Neuronal stem cell (in vitro differentiated cells): ENCODE measurements around the gene MRPL1.

Experiments used
- DNase-seq: peaks from one replicate; pipeline ENCODE4 v3.0.0-alpha.2; 2013; ENCODE audit warnings: low spot score
- H2AFZ ChIP-seq: one replicate; pipeline ENCODE4 v1.6.1; 2013; ENCODE audit warnings: mild to moderate bottlenecking, low read length, inconsistent platforms
- H2AK5ac ChIP-seq: 2 replicates; pipeline ENCODE4 v1.6.1; 2013; ENCODE audit warnings: low read depth, mild to moderate bottlenecking, inconsistent platforms, low read length, moderate library complexity, mixed read lengths
- H2BK120ac ChIP-seq: 2 replicates; pipeline ENCODE4 v1.6.1; 2013; ENCODE audit warnings: low read depth, mild to moderate bottlenecking, inconsistent platforms, low read length, moderate library complexity, mixed read lengths
- H2BK12ac ChIP-seq: one replicate; pipeline ENCODE4 v1.6.1; 2013; ENCODE audit warnings: low read length, inconsistent platforms
- H2BK15ac ChIP-seq: 2 replicates; pipeline ENCODE4 v1.6.1; 2013; ENCODE audit warnings: mild to moderate bottlenecking, low read length, inconsistent platforms, mixed read lengths
- H2BK5ac ChIP-seq: one replicate; pipeline ENCODE4 v1.6.1; 2013; ENCODE audit warnings: inconsistent platforms, mild to moderate bottlenecking, low read length, moderate library complexity
- H3K14ac ChIP-seq: one replicate; pipeline ENCODE4 v1.6.1; 2013; ENCODE audit warnings: low read length, inconsistent platforms
- H3K18ac ChIP-seq: 2 replicates; pipeline ENCODE4 v1.6.1; 2013; ENCODE audit warnings: low read length, inconsistent platforms
- H3K23ac ChIP-seq: 2 replicates; pipeline ENCODE4 v1.6.1; 2013; ENCODE audit warnings: low read depth, mild to moderate bottlenecking, mixed read lengths, low read length, inconsistent platforms; ENCODE audit not compliant: poor library complexity
- H3K27ac ChIP-seq: replicated peaks from 3 replicates; pipeline ENCODE4 v1.5.1; 2013; ENCODE audit warnings: low read length, inconsistent platforms
- H3K27me3 ChIP-seq, 3 experiments: 2 replicates each; pipeline ENCODE4 v1.6.1; 2013; ENCODE audit warnings: low read length in 3 of 3, mild to moderate bottlenecking in 2 of 3, inconsistent platforms in 1 of 3, low read depth in 1 of 3, mixed read lengths in 1 of 3, moderate library complexity in 1 of 3; ENCODE audit not compliant: control insufficient read depth in 3 of 3, insufficient read depth in 3 of 3
- H3K36me3 ChIP-seq, 2 donors: replicated peaks in 1 of 2; 2 replicates each; pipeline ENCODE4 v1.6.1; 2013; ENCODE audit warnings: low read length in 2 of 2; ENCODE audit not compliant: control insufficient read depth in 2 of 2, insufficient read depth in 2 of 2
- H3K4ac ChIP-seq: 2 replicates; pipeline ENCODE4 v1.6.1; 2013; ENCODE audit warnings: inconsistent platforms, mild to moderate bottlenecking, low read length, moderate library complexity
- H3K4me1 ChIP-seq, 2 donors: 1 replicate in 1 of 2; 2 replicates in 1 of 2; pipeline ENCODE4 v1.6.1; 2013; ENCODE audit warnings: low read length in 2 of 2, low read depth in 1 of 2; ENCODE audit not compliant: control insufficient read depth in 2 of 2, insufficient read depth in 1 of 2
- H3K4me2 ChIP-seq: one replicate; pipeline ENCODE4 v1.6.1; 2013; ENCODE audit warnings: mild to moderate bottlenecking, low read length, inconsistent platforms; ENCODE audit not compliant: insufficient read depth, poor library complexity, severe bottlenecking
- H3K4me3 ChIP-seq, 2 donors: 2 replicates each; pipeline ENCODE4 v1.5.1; 2013; ENCODE audit warnings: low read length in 2 of 2, mild to moderate bottlenecking in 2 of 2, inconsistent platforms in 1 of 2, moderate library complexity in 1 of 2
- H3K79me1 ChIP-seq: one replicate; pipeline ENCODE4 v1.6.1; 2013; ENCODE audit warnings: low read depth, mild to moderate bottlenecking, inconsistent platforms, low read length, moderate library complexity
- H3K9ac ChIP-seq: one replicate; pipeline ENCODE4 v1.6.1; 2013; ENCODE audit warnings: mild to moderate bottlenecking, low read depth, low read length, inconsistent platforms; ENCODE audit not compliant: poor library complexity
- H3K9me3 ChIP-seq, 2 donors: replicated peaks in 1 of 2; 2 replicates each; pipeline versions ENCODE3 to v1.6.1; 2013; ENCODE audit warnings: low read length in 2 of 2, mild to moderate bottlenecking in 2 of 2, inconsistent platforms in 1 of 2, low read depth in 1 of 2, mixed read lengths in 1 of 2, moderate library complexity in 1 of 2; ENCODE audit not compliant: control insufficient read depth in 2 of 2, insufficient read depth in 1 of 2
- H4K8ac ChIP-seq: one replicate; pipeline ENCODE4 v1.6.1; 2013; ENCODE audit warnings: low read depth, mild to moderate bottlenecking, inconsistent platforms, low read length, moderate library complexity
- H4K91ac ChIP-seq: one replicate; pipeline ENCODE4 v1.6.1; 2013; ENCODE audit warnings: low read length, low read depth, mild to moderate bottlenecking, inconsistent platforms; ENCODE audit not compliant: poor library complexity
- WGBS, 2 donors: extraction: QIAGEN DNeasy Blood & Tissue Kit; methylation state at CpG; one replicate each; pipeline ENCODE4 v1.1.7; 2013; ENCODE audit warnings: missing lambda C conversion rate in 2 of 2, mixed read lengths in 1 of 2; ENCODE audit not compliant: insufficient read length in 2 of 2, insufficient replicate concordance in 1 of 2; ENCODE audit errors: extremely low coverage in 2 of 2; 5-methylcytosine and 5-hydroxymethylcytosine counted together

Gene MRPL1

DNA sequence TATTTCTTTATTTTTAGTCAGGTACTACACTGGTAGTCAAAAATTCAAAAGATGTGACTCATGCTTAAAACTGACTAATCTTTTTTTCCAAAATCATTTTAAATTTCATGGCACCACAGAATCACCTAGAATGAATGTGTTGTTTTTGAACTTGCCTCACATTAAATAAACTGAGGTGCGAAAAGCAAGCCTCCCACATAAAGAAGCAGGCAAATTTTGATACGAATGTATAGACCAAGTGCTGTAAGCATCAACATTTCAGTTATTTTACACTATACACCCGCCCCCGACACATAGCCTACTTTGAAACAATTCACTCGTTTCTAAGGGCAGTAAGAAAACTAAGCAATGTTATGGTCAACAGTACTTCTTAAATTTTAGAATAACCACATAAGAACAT lies 94.3 kb downstream of the MRPL1 start:
- H3K9ac ChIP-seq, result no peak overlapping the region
- no peaks in the 10 kb centered on the region for H3K4me1 ChIP-seq
- no CpG with 5 or more reads among the region's 5 CpGs for WGBS, 2 donors

DNA sequence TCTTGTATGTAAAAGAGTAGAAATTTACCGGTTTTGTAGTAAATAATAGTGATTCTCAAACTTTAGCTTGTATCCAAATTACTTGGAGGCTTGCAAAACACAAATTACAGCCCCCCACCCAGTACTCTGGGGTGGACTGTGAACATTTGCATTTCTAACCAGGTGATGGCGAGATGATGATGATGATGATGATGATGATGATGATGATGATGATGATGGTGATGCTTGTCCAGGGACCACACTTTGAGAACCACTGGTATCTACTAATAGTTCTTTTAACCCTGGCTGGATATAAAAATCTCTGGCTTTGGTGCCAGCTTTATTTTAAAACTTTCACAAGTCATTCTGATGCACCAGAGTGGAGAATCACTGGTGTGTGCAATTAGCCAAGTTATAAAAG lies 96.3 kb downstream of the MRPL1 start:
- no peak overlapping the region for H3K9ac ChIP-seq
- no peak overlapping the region for H3K4ac ChIP-seq
- no peak overlapping the region for H4K91ac ChIP-seq
- peaks cover 0 to 11% of the 10 kb centered on the region in 2 donors for H3K36me3 ChIP-seq
- H3K27ac ChIP-seq, result no peak overlapping the region
- H3K27me3 ChIP-seq, result no peaks in the 10 kb centered on the region
- no peak overlapping the region for H2BK15ac ChIP-seq
- no peak overlapping the region for H4K8ac ChIP-seq
- no peak overlapping the region for H3K18ac ChIP-seq
- DNase-seq, result no peak
- no peak overlapping the region for H2BK5ac ChIP-seq
- H2AFZ ChIP-seq, result no peak overlapping the region
- H3K23ac ChIP-seq, result no peak overlapping the region
- no peaks in the 10 kb centered on the region for H3K79me1 ChIP-seq
- H2BK120ac ChIP-seq, result no peak overlapping the region
- H3K14ac ChIP-seq, result no peak overlapping the region
- WGBS, 2 donors, result no CpG with 5 or more reads among the region's 2 CpGs
- no peaks in the 10 kb centered on the region for H3K9me3 ChIP-seq
- H2BK12ac ChIP-seq, result no peak overlapping the region
- H2AK5ac ChIP-seq, result no peak overlapping the region
- H3K4me2 ChIP-seq, result no peak overlapping the region
- H3K4me1 ChIP-seq, result no peaks in the 10 kb centered on the region
- H3K4me3 ChIP-seq, result no peak overlapping the region

More for the DNA sequence above, 94.3 kb downstream of the MRPL1 start:
- Histone ChIP-seq H2AFZ (no peak overlapping the region), H3K36me3 (peaks cover 0 to 28% of the 10 kb centered on the region in 2 donors), H3K18ac (no peak overlapping the region), H4K91ac (no peak overlapping the region), H3K27me3 (no peaks in the 10 kb centered on the region), H2BK5ac (no peak overlapping the region), H2AK5ac (no peak overlapping the region), H3K23ac (no peak overlapping the region), H4K8ac (no peak overlapping the region), H3K4me2 (no peak overlapping the region), H3K27ac (no peak overlapping the region), H3K4ac (no peak overlapping the region), H3K79me1 (no peaks in the 10 kb centered on the region), H2BK120ac (no peak overlapping the region), H3K4me3 (no peak overlapping the region), H2BK12ac (no peak overlapping the region), H3K14ac (no peak overlapping the region), H3K9me3 (no peaks in the 10 kb centered on the region), H2BK15ac (no peak overlapping the region)
- DNase-seq, result no peak

DNA sequence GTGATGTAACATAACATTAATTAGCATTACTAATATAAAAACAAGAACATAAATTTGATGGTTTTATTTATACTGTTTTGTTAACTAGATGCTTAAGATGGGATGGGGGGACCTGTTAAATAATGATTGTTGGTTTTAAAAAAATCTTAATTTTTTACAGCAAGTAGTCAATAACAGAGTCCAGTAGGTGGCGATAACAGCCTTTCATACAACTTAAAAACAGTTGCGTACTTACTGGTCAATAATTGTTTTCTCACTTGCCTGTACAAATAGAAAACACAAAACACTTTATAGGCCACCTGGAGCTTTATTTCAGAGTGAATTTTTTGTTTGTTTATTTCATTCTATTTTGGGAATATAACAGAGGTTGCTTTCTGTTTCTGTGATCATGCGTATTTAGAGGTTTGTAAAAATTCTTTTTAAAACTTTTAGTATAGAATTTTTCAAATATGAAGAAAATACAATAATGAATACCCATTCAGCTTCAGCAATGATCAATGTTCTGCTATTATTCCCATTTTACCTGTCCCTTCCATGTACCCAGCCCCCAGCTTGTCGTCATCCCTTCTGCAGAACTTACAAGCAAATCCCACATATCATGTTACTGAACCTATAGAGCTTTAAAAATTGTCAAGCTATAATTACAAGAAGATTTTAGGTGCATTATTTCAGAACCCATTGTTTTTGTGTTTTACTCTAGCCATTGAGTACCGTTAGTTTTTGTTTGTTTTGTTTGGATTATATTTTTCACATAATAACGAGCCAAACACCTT lies 97.1 kb downstream of the MRPL1 start:
- H3K4me1 ChIP-seq, result no peaks in the 10 kb centered on the region

DNA sequence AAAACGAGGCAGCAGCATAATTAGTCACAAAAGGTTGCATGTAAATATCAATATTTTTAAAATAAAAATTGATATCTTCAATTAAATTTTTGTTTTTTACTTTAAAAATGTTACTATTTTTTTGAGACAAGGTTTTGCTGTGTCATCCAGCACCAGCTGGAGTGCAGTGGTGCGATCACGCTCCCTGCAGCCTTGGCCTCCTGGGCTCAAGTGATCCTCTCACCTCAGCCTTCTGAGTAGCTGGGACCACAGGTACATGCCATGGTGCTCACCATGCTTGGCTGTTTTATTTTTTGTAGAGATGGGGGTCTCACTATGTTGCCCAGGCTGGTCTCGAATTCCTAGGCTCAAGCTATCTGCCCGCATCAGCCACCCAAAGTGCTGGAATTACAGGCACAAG lies 97.7 kb downstream of the MRPL1 start:
- H3K27me3 ChIP-seq, result no peaks in the 10 kb centered on the region
- no peak overlapping the region for H2BK12ac ChIP-seq
- no CpG with 5 or more reads among the region's 5 CpGs for WGBS, 2 donors
- no peak overlapping the region for H2BK15ac ChIP-seq
- no peak overlapping the region for H4K8ac ChIP-seq
- no peak overlapping the region for H3K18ac ChIP-seq
- H2BK5ac ChIP-seq, result no peak overlapping the region
- no peak overlapping the region for H3K4me2 ChIP-seq
- H2AK5ac ChIP-seq, result no peak overlapping the region
- no peak overlapping the region for H3K4me3 ChIP-seq
- no peak overlapping the region for H3K9ac ChIP-seq
- no peak overlapping the region for H3K23ac ChIP-seq
- H3K4ac ChIP-seq, result no peak overlapping the region
- H4K91ac ChIP-seq, result no peak overlapping the region
- no peaks in the 10 kb centered on the region for H3K79me1 ChIP-seq
- no peak overlapping the region for H3K27ac ChIP-seq
- no peak overlapping the region for H2BK120ac ChIP-seq
- no peaks in the 10 kb centered on the region for H3K36me3 ChIP-seq
- DNase-seq, result no peak
- no peaks in the 10 kb centered on the region for H3K4me1 ChIP-seq
- no peak overlapping the region for H3K14ac ChIP-seq
- no peaks in the 10 kb centered on the region for H3K9me3 ChIP-seq
- H2AFZ ChIP-seq, result no peak overlapping the region

More for the DNA sequence above, 97.1 kb downstream of the MRPL1 start:
- WGBS, 2 donors, result no CpG with 5 or more reads among the region's 6 CpGs
- Histone ChIP-seq H2AFZ (no peak overlapping the region), H3K4me3 (no peak overlapping the region), H2BK15ac (no peak overlapping the region), H3K4me2 (no peak overlapping the region), H4K91ac (no peak overlapping the region), H3K9me3 (no peaks in the 10 kb centered on the region), H3K4ac (no peak overlapping the region), H3K36me3 (peaks cover 0 to 2% of the 10 kb centered on the region in 2 donors), H3K9ac (no peak overlapping the region), H3K27ac (no peak overlapping the region), H2BK120ac (no peak overlapping the region), H3K79me1 (no peaks in the 10 kb centered on the region), H2BK12ac (no peak overlapping the region), H3K23ac (no peak overlapping the region), H3K14ac (no peak overlapping the region), H4K8ac (no peak overlapping the region), H3K27me3 (no peaks in the 10 kb centered on the region), H3K18ac (no peak overlapping the region), H2BK5ac (no peak overlapping the region), H2AK5ac (no peak overlapping the region)
- peak; percentile 44 for DNase-seq
